Calu3 (cell line): ENCODE measurements around the gene FAM209B. TPM values are rescaled to one million over a fixed set of nuclear protein-coding genes. Genes with fewer than 3 reads are reported as not detected.
"Not testable (repeated sequence)": the region's sequence is repeated elsewhere in the genome, so short reads cannot be mapped to it uniquely, and the experiment has no call there.

Experiments used
- BruUV-seq: library from RNA; stranded (reverse); fragments of 400-500 nt; replicated peaks from 2 replicates; lab custom pipeline; 2021; lab: Mats Ljungman, UMichigan
- CTCF ChIA-PET: fragments of 300-600 bp; sonication (Branson Sonifier 250); formaldehyde crosslinking; loops from one replicate; lab custom pipeline; 2022; ENCODE audit warnings: antibody characterized with exemption; lab: Charles Lee
- DNase-seq: peaks from one replicate; pipeline ENCODE4 v3.0.0; 2022
- H3K27ac Mint-ChIP-seq: one replicate; pipeline ENCODE4 v1.8.0; 2022; ENCODE audit warnings: mixed read lengths; ENCODE audit not compliant: unreplicated experiment
- H3K27me3 Mint-ChIP-seq: one replicate; pipeline ENCODE4 v1.8.0; 2022; ENCODE audit warnings: mixed read lengths; ENCODE audit not compliant: unreplicated experiment
- H3K36me3 Mint-ChIP-seq: one replicate; pipeline ENCODE4 v1.8.0; 2022; ENCODE audit warnings: mild to moderate bottlenecking, moderate library complexity, mixed read lengths; ENCODE audit not compliant: insufficient read depth, unreplicated experiment
- H3K4me1 Mint-ChIP-seq: one replicate; pipeline ENCODE4 v1.8.0; 2022; ENCODE audit warnings: mild to moderate bottlenecking, low read depth, mixed read lengths; ENCODE audit not compliant: unreplicated experiment
- H3K4me3 Mint-ChIP-seq: one replicate; pipeline ENCODE4 v1.8.0; 2022; ENCODE audit warnings: mild to moderate bottlenecking, low read depth, moderate library complexity, mixed read lengths; ENCODE audit not compliant: unreplicated experiment
- H3K9me3 Mint-ChIP-seq: one replicate; pipeline ENCODE4 v1.8.0; 2022; ENCODE audit warnings: low read depth, mixed read lengths; ENCODE audit not compliant: unreplicated experiment
- intact Hi-C: fragments of 100-400 bp; cut with micrococcal nuclease; formaldehyde crosslinking; loops from one replicate; pipeline ENCODE4 v1.10.0; 2022; ENCODE audit not compliant: unreplicated experiment
- total RNA-seq: library from RNA; stranded (reverse); gene quantifications from 2 replicates; pipeline ENCODE4 v1.2.3, GENCODE V29; 2022
- TF ChIP-seq, protein P1 (sequence below): fragments of 200-600 bp; IDR thresholded peaks from one replicate; pipeline ENCODE4 v1.8.0; 2022; ENCODE audit warnings: antibody characterized with exemption; ENCODE audit not compliant: unreplicated experiment

Gene FAM209B
- total RNA-seq, 1 experiment from 2014 or later: not detected

DNA sequence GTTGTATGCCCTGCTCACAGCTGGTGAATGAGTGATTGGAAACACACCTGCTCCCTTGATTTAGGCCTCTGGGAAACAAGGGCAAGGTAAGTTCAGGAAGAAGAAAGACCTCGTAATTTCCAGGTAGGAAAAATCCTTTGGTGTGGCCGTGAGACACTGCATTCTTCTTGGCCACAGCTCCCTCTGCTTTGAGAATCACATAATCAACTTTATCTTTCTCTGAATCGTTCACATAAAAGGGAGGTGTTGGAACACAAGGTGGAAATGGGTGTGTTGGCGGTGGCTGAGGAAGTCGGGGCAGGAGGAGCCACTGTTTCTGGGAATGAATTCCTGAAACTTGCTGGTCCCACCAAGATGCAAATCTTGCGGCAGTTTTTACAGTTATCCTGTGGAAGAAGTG lies 25.9 kb downstream of the FAM209B start:
- Mint-ChIP-seq H3K27ac (no peak overlapping the region), H3K4me3 (no peak overlapping the region), H3K9me3 (no peaks in the 10 kb centered on the region), H3K27me3 (peaks cover 29% of the 10 kb centered on the region), H3K4me1 (peaks cover 9% of the 10 kb centered on the region), H3K36me3 (no peaks in the 10 kb centered on the region)
- no peak for DNase-seq
- no TSS peak for BruUV-seq
- TF ChIP-seq, protein P1, sequence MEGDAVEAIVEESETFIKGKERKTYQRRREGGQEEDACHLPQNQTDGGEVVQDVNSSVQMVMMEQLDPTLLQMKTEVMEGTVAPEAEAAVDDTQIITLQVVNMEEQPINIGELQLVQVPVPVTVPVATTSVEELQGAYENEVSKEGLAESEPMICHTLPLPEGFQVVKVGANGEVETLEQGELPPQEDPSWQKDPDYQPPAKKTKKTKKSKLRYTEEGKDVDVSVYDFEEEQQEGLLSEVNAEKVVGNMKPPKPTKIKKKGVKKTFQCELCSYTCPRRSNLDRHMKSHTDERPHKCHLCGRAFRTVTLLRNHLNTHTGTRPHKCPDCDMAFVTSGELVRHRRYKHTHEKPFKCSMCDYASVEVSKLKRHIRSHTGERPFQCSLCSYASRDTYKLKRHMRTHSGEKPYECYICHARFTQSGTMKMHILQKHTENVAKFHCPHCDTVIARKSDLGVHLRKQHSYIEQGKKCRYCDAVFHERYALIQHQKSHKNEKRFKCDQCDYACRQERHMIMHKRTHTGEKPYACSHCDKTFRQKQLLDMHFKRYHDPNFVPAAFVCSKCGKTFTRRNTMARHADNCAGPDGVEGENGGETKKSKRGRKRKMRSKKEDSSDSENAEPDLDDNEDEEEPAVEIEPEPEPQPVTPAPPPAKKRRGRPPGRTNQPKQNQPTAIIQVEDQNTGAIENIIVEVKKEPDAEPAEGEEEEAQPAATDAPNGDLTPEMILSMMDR: no peak
- intact Hi-C loops: loop anchor here (10.0 kb wide), 3 partner anchors 66 to 226 kb away; partner anchors contain the start of gene TFAP2C
- CTCF ChIA-PET: interaction anchor here (0.7 kb wide), 1 partner anchor 394 kb away, joined by 3 read pairs; no protein-coding TSS in a partner anchor

DNA sequence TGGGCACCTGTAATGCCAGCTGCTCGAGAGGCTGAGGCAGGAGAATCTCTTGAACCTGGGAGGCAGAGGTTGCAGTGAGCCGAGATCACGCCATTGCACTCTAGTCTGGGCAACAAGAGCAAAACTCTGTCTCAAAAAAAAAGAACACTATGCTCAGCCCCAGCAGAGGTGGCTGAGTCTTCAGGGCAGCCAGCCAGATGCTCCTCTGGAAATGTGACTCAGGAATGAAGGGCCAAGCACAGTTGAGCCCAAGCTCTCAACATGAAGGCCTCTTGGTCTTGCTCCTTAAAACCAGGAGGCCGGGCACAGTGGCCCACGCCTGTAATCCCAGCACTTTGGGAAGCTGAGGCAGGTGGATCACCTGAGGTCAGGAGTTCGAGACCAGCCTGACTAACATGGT lies 31.5 kb downstream of the FAM209B start:
- H3K27me3 Mint-ChIP-seq, intact Hi-C loops, CTCF ChIA-PET, BruUV-seq, H3K4me3 Mint-ChIP-seq, DNase-seq, H3K36me3 Mint-ChIP-seq, H3K9me3 Mint-ChIP-seq, H3K4me1 Mint-ChIP-seq, H3K27ac Mint-ChIP-seq: not testable (repeated sequence)

DNA sequence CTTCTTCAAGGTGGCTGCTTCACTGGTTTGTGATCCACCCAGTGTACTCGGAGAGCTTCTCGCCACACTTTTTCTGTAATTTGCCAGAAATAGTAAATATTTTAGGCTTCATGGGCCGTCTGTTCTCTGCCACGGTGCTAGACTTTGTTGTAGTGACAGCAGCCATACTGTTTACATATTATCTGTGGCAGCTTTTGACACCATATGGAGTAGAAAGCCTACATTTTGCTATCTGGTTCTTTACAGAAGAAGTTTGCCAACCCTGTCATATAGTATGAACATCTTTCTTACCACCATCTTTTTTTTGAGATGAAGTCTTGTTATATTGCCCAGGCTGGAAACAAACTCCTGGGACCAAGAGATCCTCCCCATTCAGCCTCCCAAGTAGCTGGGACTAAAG lies 32.5 kb downstream of the FAM209B start:
- DNase-seq: no peak
- Mint-ChIP-seq H3K36me3 (no peaks in the 10 kb centered on the region), H3K27me3 (no peaks in the 10 kb centered on the region), H3K9me3 (no peaks in the 10 kb centered on the region), H3K27ac (no peak overlapping the region), H3K4me1 (no peaks in the 10 kb centered on the region), H3K4me3 (no peak overlapping the region)
- intact Hi-C loops: no loop called here
- BruUV-seq: no TSS peak
- TF ChIP-seq, protein P1: no peak
- CTCF ChIA-PET: no interaction called here

DNA sequence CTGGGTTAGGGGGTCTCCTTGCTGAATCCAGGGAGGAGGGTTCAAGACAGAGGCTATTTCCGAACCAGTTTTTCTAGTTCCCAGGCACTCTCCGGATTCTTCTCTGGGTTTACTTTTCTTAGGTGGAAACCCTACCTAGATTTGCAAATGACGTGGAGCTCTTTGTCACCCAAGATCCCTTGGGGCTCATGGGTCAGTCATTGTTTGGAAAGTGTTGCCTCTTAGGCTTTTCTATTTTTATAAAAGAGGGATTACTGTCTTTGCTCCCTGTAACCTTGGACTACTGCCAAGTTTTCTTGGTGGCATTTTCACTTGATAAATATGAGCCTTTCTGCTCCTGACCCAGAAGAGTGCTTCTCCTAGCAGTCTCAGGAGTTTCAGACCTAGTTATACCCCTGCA lies 33.6 kb downstream of the FAM209B start:
- no peak for DNase-seq
- Mint-ChIP-seq H3K27me3 (no peaks in the 10 kb centered on the region), H3K27ac (no peak overlapping the region), H3K9me3 (peaks cover 2% of the 10 kb centered on the region), H3K4me3 (no peak overlapping the region), H3K4me1 (no peaks in the 10 kb centered on the region), H3K36me3 (no peaks in the 10 kb centered on the region)
- intact Hi-C loops: no loop called here
- CTCF ChIA-PET: interaction anchor here (0.6 kb wide), 1 partner anchor 55 kb away, joined by 3 read pairs; no protein-coding TSS in a partner anchor
- TF ChIP-seq, protein P1: no peak
- BruUV-seq: no TSS peak

DNA sequence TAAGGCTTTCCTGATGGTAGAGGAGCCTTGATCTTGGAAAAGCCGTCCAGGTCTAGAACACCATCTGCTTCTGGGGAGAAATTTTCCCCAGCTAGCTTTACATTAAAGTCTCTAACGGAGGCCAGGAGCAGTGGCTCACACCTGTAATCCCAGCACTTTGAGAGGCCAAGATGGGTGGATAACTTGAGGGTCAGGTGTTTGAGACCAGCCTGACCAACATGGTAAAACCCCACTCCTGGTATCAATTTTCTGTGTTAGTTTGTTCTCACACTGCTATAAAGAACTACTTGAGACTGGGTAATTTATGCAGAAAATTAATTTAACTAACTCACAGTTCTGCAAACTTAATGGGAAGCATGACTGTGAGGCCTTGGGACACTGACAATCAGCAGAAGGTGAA lies 37.8 kb downstream of the FAM209B start:
- no TSS peak for BruUV-seq
- no peak for DNase-seq
- peaks cover 30% of the 10 kb centered on the region for H3K27me3 Mint-ChIP-seq
- TF ChIP-seq, protein P1: no peak
- H3K4me3 Mint-ChIP-seq: no peak overlapping the region
- H3K9me3 Mint-ChIP-seq: peaks cover 2% of the 10 kb centered on the region
- intact Hi-C loops: loop anchor here (10.0 kb wide), 2 partner anchors 64 to 1886 kb away; no protein-coding TSS in a partner anchor
- peaks cover 5% of the 10 kb centered on the region for H3K36me3 Mint-ChIP-seq
- CTCF ChIA-PET: no interaction called here
- H3K4me1 Mint-ChIP-seq: no peaks in the 10 kb centered on the region
- no peak overlapping the region for H3K27ac Mint-ChIP-seq
